HG02970 (cell line): ENCODE results near the gene CCL22.
"Not testable (repeated sequence)": the region's sequence is repeated elsewhere in the genome, so short reads cannot be mapped to it uniquely, and the experiment has no call there.

ENCODE experiments used
- ATAC-seq: cut with Tn5 transposase; IDR thresholded peaks from one replicate; pipeline ENCODE4 v1.9.1; 2021; ENCODE audit warnings: mild to moderate bottlenecking, moderate library complexity, moderate number of reproducible peaks; ENCODE audit not compliant: unreplicated experiment, low FRiP score

CCL22 gene

GRCh38 chr16:57391300-57391699 lies 32.7 kb downstream of the CCL22 start:
- ATAC-seq = no peak

- ATAC-seq = no peak
Measured at GRCh38 chr16:57391708-57392107, 33.1 kb downstream of the CCL22 start.

GRCh38 chr16:57392694-57393093 lies 34.1 kb downstream of the CCL22 start:
- ATAC-seq = no peak

GRCh38 chr16:57394444-57394843 lies 35.9 kb downstream of the CCL22 start:
- ATAC-seq = no peak

- ATAC-seq = no peak
Measured at GRCh38 chr16:57395026-57395425, 36.4 kb downstream of the CCL22 start.

GRCh38 chr16:57396786-57397185 lies 38.2 kb downstream of the CCL22 start:
- ATAC-seq = no peak

GRCh38 chr16:57397493-57397892 lies 38.9 kb downstream of the CCL22 start:
- ATAC-seq = not testable (repeated sequence)

- ATAC-seq = no peak
Measured at GRCh38 chr16:57401943-57402640, 43.5 kb downstream of the CCL22 start.

GRCh38 chr16:57403965-57404817 lies 45.6 kb downstream of the CCL22 start, which contains the start of gene CCL17:
Gene CCL17, plus strand, starts transcription at chr16:57404767. Its CDS starts 9,166 bp downstream, at chr16:57413933.
- ATAC-seq = no peak

GRCh38 chr16:57405097-57405496 lies 46.5 kb downstream of the CCL22 start:
- ATAC-seq = no peak

- no peak for ATAC-seq
Measured at GRCh38 chr16:57406881-57407280, 48.3 kb downstream of the CCL22 start.

- no peak for ATAC-seq
Measured at GRCh38 chr16:57407521-57408353, 49.2 kb downstream of the CCL22 start.

- no peak for ATAC-seq
Measured at GRCh38 chr16:57409065-57409464, 50.5 kb downstream of the CCL22 start.

- ATAC-seq = no peak
Measured at GRCh38 chr16:57409870-57410587, 51.4 kb downstream of the CCL22 start.

GRCh38 chr16:57411362-57411976 lies 52.9 kb downstream of the CCL22 start:
- ATAC-seq = no peak

- no peak for ATAC-seq
Measured at GRCh38 chr16:57412584-57412983, 54.0 kb downstream of the CCL22 start.

GRCh38 chr16:57413301-57413730 lies 54.7 kb downstream of the CCL22 start:
- ATAC-seq = no peak

GRCh38 chr16:57413733-57414132 lies 55.1 kb downstream of the CCL22 start:
- no peak for ATAC-seq
